Testis (tissue), 2 donors: ENCODE measurements around the gene CERK.

Experiments used
- POLR2A ChIP-seq: fragments of 450-650 bp; IDR thresholded peaks from one replicate; pipeline ENCODE4 v1.6.1; 2017; ENCODE audit warnings: antibody characterized with exemption, mild to moderate bottlenecking, moderate library complexity
- TF ChIP-seq, protein P1 (sequence below), 3 experiments: fragments of 450-650 bp in 2 of 3; fragments of 200-600 bp in 1 of 3; sonication (generic) in 1 of 3; IDR thresholded peaks; one replicate each; pipeline ENCODE4 v1.5.1; 2016 to 2019; ENCODE audit warnings: antibody characterized with exemption in 3 of 3, mild to moderate bottlenecking in 2 of 3, moderate library complexity in 1 of 3

DNA sequence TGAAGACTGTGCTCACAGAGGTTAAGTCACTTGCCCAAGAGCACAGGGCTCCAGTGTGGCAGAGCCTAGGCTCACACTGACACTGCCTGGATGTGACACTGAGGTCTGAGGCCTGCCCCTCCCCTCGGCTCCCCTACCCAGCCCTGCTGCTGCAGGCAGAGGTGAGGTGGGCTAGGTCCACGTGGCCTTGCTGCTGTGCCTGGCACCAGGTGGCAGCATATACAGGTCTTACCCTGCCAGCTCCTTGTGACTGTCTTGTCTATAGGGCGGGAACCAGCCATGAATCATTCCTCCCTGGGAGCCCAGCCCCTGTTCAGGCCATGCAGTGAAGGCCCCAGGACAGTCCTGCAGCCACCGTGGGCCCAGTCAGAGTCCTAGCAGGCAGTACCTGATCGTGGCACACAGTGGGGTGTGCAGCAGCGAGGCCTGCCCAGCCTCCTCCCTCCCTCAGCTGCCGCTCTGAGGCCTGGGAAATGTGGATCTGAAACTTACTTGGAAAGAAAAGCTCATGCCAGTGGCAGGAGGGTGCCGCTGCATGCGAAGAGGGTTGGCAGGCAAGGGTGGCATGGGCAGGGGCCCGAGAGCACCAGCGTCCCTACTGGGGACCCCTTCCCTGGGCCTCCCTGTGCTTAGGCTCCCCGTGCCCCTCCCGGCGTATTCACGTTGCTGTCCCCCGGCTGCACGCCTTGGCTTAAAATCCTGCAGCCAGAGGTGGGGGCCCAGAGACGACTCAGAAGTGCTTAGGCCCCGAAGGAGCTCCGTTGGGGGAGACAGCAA is 1.2 kb upstream of the CERK start:
- TF ChIP-seq, protein P1, sequence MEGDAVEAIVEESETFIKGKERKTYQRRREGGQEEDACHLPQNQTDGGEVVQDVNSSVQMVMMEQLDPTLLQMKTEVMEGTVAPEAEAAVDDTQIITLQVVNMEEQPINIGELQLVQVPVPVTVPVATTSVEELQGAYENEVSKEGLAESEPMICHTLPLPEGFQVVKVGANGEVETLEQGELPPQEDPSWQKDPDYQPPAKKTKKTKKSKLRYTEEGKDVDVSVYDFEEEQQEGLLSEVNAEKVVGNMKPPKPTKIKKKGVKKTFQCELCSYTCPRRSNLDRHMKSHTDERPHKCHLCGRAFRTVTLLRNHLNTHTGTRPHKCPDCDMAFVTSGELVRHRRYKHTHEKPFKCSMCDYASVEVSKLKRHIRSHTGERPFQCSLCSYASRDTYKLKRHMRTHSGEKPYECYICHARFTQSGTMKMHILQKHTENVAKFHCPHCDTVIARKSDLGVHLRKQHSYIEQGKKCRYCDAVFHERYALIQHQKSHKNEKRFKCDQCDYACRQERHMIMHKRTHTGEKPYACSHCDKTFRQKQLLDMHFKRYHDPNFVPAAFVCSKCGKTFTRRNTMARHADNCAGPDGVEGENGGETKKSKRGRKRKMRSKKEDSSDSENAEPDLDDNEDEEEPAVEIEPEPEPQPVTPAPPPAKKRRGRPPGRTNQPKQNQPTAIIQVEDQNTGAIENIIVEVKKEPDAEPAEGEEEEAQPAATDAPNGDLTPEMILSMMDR (IDR thresholded peaks at IDR 0.05): no peak
- no peak for TF ChIP-seq POLR2A
